RWPE1 (cell line): Measurements from ENCODE around the gene SLC9A5.
A peak's percentile ranks its signal among the peaks of the same experiment; 100 is the strongest.

Experiments
- CTCF ChIA-PET: fragments of 350-600 bp; sonication (Branson Sonifier 250); formaldehyde crosslinking; extraction: SDS; loops from one replicate; lab custom pipeline; 2021; lab: Yijun Ruan, JAX
- POLR2A ChIA-PET: fragments of 400-600 bp; formaldehyde crosslinking; extraction: SDS; loops from one replicate; lab custom pipeline; 2020; ENCODE audit warnings: antibody characterized with exemption; ENCODE audit not compliant: low non-redundant PET; lab: Yijun Ruan, JAX
- DNase-seq: peaks from one replicate; pipeline ENCODE4 v3.0.0; 2012; ENCODE audit warnings: low spot score
- H3K27ac ChIP-seq: fragments of 450-650 bp; 2 replicates; pipeline ENCODE4 v1.5.1; 2017
- CTCF ChIP-seq: fragments of 450-650 bp; conservative IDR thresholded peaks from 2 replicates; pipeline ENCODE4 v1.5.1; 2017; ENCODE audit warnings: low read depth, mild to moderate bottlenecking

The SLC9A5 gene

DNA sequence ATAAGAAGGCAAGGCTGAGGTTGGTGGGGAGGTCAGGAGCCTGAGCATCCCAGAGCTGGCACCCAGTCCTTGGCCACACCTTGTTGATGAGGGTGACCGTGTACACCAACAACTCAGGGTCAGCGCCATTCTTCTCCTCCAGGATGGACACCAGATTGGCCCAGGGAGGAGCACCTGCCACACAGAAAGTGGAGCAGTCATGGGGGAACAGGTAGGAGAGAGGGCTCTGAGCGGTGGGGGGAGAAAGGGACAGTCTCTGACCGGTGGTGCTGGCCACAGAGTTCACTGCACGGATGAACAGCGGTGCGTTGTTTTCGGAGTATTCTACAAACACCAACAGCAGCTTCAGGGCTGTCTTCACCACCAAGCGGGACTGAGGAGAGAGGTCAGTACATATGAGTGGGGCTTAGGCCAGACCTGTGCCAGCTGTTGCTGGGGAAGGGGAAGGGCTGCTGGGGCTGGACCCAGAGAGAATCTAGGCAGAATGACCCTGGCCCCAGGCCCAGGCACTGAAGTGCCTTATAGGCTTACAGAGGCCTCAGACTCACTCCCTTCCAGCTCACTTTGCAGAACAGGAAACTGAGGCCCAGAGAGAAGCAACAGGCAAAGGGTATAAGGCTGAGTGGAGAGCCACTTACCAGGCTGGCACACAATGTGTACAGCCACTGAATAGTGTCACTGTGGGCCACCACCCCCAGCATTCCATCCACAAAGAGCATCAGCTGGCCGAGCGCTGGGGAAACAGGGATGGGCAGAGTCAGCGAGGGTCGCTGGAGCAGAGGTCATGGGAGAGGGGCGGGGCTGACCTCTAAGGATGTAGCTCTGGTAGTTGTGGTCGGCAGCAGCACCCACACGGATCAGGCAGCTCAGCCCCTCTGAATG, 11.1 kb upstream of the SLC9A5 start:
- peak overlapping the region; percentile 92 for H3K27ac ChIP-seq
- ChIA-PET POLR2A (interaction anchor here (0.6 kb wide), 1 partner anchor 729 kb away, joined by 3 read pairs; no protein-coding TSS in a partner anchor), CTCF (interaction anchor here (1.0 kb wide), 1 partner anchor 11 kb away, joined by 3 read pairs; the partner anchor contains the start of gene TMEM208)
- no peak for DNase-seq
- no peak for TF ChIP-seq CTCF

- no peak for TF ChIP-seq CTCF
- DNase-seq: no peak
- POLR2A ChIA-PET: interaction anchor here (0.6 kb wide), 1 partner anchor 729 kb away, joined by 3 read pairs; no protein-coding TSS in a partner anchor
- CTCF ChIA-PET: interaction anchor here (1.0 kb wide), 1 partner anchor 11 kb away, joined by 3 read pairs; the partner anchor contains the start of gene TMEM208
- peak overlapping the region; percentile 92 for H3K27ac ChIP-seq
Measured at GRCh38 chr16:67238278-67238575, 10.6 kb upstream of the SLC9A5 start.

DNA sequence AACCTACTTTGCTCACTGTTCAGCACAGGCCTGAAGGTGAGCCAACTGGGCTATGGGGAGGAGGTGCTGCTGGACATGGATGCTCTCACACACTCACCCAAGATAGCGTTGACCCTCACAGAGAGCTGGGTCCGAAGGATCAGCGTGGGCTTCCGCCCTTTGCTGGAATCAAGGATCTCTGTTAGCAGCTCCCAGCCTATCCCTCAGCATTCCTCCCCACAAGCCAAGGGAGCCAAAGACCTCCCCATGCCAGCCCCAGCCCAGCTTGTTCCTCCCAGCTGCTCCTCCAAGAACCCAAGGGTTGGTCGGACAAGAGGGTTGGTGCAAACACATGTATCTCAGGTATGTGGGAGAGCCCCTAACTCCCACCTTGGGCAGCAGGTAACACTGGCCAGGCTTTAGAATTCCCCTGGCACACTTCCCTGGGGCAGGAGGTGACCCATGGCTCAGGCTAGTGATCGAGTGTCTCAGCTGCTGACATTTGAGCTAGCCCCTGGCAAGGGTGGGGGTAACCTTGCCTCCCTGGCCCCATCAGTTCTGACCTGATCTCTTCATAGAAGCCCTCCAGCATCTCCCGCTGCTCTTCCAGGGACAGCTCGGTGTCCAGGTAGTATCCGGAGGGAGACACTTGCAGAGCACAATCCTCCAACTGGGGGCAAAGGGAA, 9.8 kb upstream of the SLC9A5 start:
- ChIA-PET POLR2A (no interaction called here), CTCF (interaction anchor here (0.6 kb wide), 1 partner anchor 58 kb away, joined by 3 read pairs; no protein-coding TSS in a partner anchor)
- DNase-seq: no peak
- H3K27ac ChIP-seq: peak overlapping the region; percentile 92
- TF ChIP-seq CTCF: no peak

DNA sequence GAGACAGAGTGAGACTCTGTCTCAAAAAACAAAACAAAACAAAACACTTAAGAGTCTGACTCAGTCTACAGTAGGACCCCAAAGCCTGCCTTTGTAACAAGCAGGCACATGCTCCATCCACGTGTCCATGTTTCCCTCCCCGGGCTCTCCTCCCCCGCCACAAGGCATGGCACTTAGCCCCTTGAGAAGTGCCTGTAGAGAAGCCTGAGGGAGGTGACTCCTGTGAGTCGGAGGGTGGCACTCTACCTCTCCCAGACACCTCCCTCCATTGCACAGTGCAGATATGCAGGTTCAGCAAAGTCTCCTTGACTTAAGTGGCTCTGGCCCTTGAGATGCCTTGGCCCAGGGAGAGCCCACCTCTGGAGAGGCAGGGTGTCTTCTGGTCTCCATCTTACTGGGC, 8.3 kb upstream of the SLC9A5 start:
- CTCF ChIA-PET: no interaction called here
- H3K27ac ChIP-seq: peak overlapping the region; percentile 92
- no peak for TF ChIP-seq CTCF
- POLR2A ChIA-PET: no interaction called here
- no peak for DNase-seq

DNA sequence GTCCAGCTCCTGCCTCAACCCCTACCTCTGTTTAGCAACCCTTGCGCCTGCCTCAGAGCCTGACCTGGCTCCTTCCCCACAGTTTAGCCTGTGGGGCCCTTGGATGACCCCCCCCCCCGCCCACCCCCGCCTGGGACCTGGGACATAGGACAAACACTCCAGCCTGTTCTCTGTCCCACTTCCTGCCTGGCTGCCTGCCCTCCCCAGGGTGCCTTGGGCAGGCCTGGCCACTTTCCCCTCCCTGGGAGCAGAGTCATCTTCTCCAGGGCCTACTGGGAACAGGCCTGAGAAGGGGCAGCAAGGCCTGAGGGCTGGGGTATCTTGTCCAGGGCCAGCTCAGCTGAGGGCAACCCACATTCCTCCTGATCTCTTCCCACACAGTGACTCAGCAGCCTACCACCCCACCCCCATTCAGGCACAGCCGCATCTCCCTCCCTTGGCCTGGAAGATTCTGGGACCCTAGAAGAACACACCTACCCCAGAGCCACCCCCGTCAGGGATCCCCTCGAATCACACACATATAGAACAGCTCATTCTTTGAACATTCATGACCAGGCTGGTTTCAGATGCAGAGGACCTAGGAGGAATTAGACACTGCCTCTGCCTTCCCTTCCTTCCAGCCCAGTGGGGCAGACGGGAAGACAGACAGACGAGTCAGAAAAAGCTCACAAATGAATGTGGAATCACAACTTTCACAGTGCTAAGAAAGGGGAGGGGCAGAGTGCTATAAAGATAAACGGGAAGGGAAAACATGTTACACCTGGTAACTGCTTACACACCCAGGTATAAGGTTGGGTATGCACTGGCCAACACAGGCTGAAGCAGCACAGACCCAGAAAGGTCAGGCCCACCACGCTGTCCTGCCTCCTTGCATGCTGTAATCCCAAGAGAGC, 7.5 kb upstream of the SLC9A5 start:
- peak; percentile 84 for DNase-seq
- no peak for TF ChIP-seq CTCF
- ChIA-PET CTCF (interaction anchor here (0.6 to 1.1 kb wide), 3 partner anchors 38 to 162 kb away, joined by 4 to 5 read pairs (median 4); partner anchors contain the start of gene PLEKHG4), POLR2A (no interaction called here)
- H3K27ac ChIP-seq: peak overlapping the region; percentile 92
